IPS-NIHi7 (cell line): ENCODE results near the gene MYBPC1.
"Not testable (repeated sequence)": the region's sequence is repeated elsewhere in the genome, so short reads cannot be mapped to it uniquely, and the experiment has no call there.

ENCODE experiments used
- DNase-seq: peaks from one replicate; pipeline ENCODE4 v3.0.0; 2012; ENCODE audit warnings: mixed read lengths; ENCODE audit errors: extremely low spot score

Gene MYBPC1, protein sequence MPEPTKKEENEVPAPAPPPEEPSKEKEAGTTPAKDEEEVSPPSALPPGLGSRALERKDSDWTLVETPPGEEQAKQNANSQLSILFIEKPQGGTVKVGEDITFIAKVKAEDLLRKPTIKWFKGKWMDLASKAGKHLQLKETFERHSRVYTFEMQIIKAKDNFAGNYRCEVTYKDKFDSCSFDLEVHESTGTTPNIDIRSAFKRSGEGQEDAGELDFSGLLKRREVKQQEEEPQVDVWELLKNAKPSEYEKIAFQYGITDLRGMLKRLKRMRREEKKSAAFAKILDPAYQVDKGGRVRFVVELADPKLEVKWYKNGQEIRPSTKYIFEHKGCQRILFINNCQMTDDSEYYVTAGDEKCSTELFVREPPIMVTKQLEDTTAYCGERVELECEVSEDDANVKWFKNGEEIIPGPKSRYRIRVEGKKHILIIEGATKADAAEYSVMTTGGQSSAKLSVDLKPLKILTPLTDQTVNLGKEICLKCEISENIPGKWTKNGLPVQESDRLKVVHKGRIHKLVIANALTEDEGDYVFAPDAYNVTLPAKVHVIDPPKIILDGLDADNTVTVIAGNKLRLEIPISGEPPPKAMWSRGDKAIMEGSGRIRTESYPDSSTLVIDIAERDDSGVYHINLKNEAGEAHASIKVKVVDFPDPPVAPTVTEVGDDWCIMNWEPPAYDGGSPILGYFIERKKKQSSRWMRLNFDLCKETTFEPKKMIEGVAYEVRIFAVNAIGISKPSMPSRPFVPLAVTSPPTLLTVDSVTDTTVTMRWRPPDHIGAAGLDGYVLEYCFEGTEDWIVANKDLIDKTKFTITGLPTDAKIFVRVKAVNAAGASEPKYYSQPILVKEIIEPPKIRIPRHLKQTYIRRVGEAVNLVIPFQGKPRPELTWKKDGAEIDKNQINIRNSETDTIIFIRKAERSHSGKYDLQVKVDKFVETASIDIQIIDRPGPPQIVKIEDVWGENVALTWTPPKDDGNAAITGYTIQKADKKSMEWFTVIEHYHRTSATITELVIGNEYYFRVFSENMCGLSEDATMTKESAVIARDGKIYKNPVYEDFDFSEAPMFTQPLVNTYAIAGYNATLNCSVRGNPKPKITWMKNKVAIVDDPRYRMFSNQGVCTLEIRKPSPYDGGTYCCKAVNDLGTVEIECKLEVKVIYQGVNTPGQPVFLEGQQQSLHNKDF

GRCh38 chr12:101594700-101595099, at the start of gene MYBPC1:
MYBPC1 (plus strand) TSS chr12:101594971; CDS start chr12:101595071, 100 bp downstream.
- DNase-seq, result peak; percentile 34

GRCh38 chr12:101551362-101552114, 43.2 kb upstream of the MYBPC1 start:
- no peak for DNase-seq

GRCh38 chr12:101552277-101552676, 42.5 kb upstream of the MYBPC1 start:
- no peak for DNase-seq

GRCh38 chr12:101557094-101557493, 37.7 kb upstream of the MYBPC1 start:
- DNase-seq, result no peak

DNA sequence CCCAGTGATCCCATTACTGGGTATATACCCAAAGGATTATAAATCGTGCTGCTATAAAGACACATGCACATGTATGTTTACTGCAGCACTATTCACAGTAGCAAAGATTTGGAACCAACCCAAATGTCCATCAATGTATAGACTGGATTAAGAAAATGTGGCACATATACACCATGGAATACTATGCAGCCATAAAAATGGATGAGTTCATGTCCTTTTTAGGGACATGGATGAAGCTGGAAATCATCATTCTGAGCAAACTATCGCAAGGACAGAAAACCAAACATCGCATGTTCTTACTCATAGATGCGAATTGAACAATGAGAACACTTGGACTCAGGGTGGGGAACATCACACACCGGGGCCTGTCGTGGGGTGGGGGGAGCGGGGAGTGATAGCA, 36.0 kb upstream of the MYBPC1 start:
- DNase-seq, result not testable (repeated sequence)

DNA sequence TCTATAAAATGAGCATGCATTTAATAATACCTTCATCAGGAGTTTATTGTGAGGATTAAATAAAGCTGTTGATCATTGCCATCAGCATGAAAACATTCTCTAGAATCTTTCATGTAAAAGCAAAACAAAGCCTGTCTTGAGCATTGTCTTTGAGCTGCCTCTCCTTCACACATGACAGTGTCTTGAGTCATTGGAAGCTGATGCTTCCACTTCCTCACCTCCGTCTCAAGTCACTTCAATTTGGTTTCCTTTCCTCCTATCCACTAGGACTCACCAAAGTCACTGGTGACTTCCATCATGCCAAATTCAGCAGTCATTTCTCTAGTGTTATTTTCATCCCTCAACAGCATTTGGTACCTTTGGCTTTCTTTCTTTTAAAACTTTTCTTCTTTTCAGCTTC, 31.6 kb upstream of the MYBPC1 start:
- DNase-seq, result no peak

- no peak for DNase-seq
Measured at GRCh38 chr12:101564912-101565311, 29.9 kb upstream of the MYBPC1 start.

DNA sequence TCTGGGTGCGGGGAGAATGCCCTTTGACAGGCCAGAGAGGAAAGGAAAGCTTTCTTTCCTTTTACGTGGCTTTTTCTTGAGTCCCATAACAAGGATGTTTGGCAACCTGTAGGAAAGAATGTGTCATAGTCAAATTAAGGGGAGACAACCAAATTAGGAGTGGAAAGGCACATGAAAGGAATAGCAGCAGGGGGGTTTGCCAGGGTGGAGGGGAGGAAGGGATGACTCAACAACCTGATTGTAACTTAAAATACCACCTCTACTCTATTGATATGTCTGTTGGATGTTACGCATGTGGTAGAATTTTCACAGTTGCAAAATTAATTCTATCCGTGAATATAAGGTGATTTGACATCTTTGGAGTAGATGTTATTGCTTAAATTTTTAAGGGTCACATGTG, 28.5 kb upstream of the MYBPC1 start:
- peak; percentile 76 for DNase-seq

DNA sequence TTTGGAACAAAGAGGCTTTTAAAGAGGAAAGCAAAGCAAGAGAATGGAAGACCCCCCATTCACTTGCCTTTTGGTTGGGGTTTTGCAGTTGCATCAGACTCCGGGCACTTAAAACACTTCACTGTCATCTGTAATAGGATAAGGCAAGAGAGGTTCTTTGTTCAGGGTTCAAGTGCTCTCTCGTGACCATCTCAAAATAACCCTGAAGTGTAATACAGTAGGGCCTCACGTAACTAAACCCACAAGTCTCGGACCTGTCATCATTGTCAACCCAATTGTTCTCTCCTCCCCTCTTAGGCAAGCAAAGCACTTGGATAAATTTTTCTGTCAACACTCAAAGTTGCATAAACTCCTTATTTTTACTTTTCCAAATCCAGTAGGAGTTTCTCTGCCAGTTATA, 26.9 kb upstream of the MYBPC1 start:
- DNase-seq, result no peak

DNA sequence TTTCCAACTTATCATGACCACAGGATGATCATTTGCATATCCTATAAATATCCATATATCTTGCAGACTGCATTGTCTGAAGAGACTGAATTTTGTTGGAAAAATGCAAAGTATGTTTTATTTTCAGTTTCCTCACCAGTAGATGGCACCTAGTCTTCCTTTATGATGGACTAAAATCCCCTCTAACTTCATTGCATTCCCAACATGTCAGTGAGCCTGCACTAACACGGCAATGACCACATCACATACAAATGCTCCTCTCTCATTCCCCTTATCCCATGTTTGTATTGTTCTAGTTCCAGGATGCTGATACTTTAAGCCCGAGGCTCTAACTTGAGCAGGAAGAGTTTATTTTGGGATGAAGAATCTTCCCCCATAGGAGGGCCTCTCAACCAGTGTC, 24.7 kb upstream of the MYBPC1 start:
- peak; percentile 33 for DNase-seq

DNA sequence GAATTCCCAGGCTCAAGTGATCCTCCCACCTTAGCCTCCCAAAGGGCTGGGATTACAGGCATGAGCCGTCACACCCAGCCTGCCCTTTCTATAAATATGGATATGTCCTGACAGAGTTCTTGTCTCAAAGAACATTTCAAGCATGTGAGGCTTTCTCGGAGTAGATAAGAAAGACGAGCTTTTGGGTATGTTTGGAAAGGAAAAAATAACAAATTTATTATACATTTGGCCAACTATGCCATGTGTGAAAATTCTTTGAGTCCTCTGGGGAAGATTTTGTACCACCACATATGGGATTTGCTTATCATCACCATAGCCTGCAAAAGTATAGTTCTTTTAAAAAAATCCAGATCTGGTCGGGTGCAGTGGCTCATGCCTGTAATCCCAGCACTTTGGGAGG, 23.7 kb upstream of the MYBPC1 start:
- DNase-seq, result no peak

GRCh38 chr12:101573743-101574142, 21.0 kb upstream of the MYBPC1 start:
- no peak for DNase-seq

- no peak for DNase-seq
Measured at GRCh38 chr12:101578417-101578816, 16.4 kb upstream of the MYBPC1 start.

DNA sequence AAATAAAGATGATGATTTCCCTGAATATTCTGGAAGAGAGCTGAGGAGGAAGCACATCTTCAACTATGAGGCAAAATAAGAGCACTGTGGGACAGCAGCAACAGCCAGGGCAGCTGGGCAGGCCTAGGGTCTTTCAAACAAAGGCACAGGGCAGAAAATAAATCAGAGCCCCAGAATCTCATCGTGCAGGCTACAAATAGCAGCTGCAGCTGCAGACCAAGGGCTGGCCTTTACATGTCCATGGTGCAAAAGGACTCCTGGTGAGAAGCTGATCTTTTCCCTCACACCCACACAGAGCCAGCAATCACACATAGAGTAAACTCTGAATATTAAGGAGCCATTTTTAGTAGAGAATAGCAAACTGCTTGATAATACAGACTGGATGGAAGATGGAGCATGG, 13.6 kb upstream of the MYBPC1 start:
- no peak for DNase-seq

DNA sequence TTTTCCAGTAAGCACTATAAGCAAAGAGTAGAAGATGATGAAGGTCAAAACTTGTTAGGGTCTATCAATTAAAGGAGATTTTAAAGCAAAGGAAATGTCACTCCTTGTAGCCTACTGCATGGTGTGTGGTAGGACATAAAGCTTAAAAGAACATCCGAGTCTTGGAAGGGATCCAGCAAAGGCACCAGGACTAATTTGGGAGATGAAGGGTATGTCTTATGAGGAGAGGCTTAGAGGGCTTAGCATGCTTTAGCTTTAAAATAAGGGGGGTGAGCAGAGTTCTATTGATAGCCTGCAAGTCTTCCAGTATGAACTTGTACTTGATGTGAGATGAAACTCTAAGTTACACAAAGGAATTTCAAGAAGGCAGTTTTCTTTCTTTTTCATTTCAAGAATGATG, 11.8 kb upstream of the MYBPC1 start:
- no peak for DNase-seq

- DNase-seq, result no peak
Measured at GRCh38 chr12:101590383-101590782, 4.4 kb upstream of the MYBPC1 start.

DNA sequence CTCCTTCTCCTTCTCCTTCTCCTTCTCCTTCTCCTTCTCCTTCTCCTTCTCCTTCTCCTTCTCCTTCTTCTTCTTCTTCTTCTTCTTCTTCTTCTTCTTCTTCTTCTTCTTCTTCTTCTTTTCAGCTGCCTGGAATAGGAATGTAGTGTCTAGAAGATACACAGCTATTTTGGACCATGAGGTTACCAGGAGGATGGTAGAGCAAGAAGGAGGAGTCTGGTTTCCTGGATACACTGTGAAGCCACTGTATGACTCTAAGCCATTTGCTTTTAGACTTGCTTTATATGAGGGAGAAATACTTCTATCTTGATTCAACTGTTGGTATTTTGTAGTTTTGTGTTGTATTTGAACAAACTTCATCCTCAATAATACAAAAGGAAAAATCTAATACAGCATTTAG, 3.0 kb upstream of the MYBPC1 start:
- DNase-seq, result no peak

- DNase-seq, result no peak
Measured at GRCh38 chr12:101592448-101592847, 2.3 kb upstream of the MYBPC1 start.

GRCh38 chr12:101592921-101593320, 1.9 kb upstream of the MYBPC1 start:
- DNase-seq, result no peak

DNA sequence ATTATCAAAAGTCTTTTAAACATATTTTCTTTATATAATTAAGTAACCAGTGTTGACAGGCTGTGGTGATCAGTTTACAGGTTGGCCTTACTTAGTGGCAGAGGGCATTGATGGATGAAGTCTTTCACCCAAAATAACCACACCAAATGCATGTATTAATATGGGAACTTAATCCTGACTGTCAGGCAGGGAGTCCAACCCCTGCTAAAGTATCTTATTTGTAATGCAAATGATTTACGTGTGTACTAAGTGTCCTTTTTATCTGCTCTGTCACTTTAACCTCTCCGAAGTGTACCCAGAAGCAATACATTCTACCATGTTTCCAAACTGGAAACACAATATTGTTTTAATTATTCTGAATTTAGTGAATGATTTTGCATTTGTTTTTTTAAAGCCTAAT, 1.4 kb downstream of the MYBPC1 start:
- DNase-seq, result no peak

GRCh38 chr12:101597164-101597563, 2.4 kb downstream of the MYBPC1 start:
- DNase-seq, result no peak

- DNase-seq, result no peak
Measured at GRCh38 chr12:101598483-101598882, 3.7 kb downstream of the MYBPC1 start.
